ELF-1 (cell line): ENCODE data around the gene KLK13.
A peak's percentile ranks its signal among the peaks of the same experiment; 100 is the strongest.

Source experiments
- DNase-seq: peaks from one replicate; pipeline ENCODE4 v3.0.0-alpha.2; 2016; ENCODE audit warnings: low read depth, low spot score

Gene KLK13

GRCh38 chr19:51064534-51065220 is at the start of gene KLK13:
KLK13 (minus strand) TSS chr19:51065092; CDS start chr19:51065067, 25 bp downstream.
- DNase-seq: peak; percentile 39

GRCh38 chr19:51114087-51114729 is 49.3 kb upstream of the KLK13 start:
- DNase-seq: no peak

GRCh38 chr19:51111606-51112005 is 46.7 kb upstream of the KLK13 start:
- DNase-seq: peak; percentile 20

GRCh38 chr19:51110666-51110971 is 45.7 kb upstream of the KLK13 start:
- DNase-seq: no peak

- DNase-seq: no peak
Measured at GRCh38 chr19:51108805-51109146, 43.9 kb upstream of the KLK13 start.

- peak; percentile 100 for DNase-seq
Measured at GRCh38 chr19:51108066-51108804, 43.3 kb upstream of the KLK13 start, which contains the start of gene CTU1. CTU1 (minus strand) TSS chr19:51108409; CDS start chr19:51104569, 3,840 bp downstream.

GRCh38 chr19:51107406-51108065 is 42.6 kb upstream of the KLK13 start:
- DNase-seq: peak; percentile 62

- DNase-seq: no peak
Measured at GRCh38 chr19:51103926-51104341, 39.0 kb upstream of the KLK13 start.

GRCh38 chr19:51102991-51103390 is 38.1 kb upstream of the KLK13 start:
- no peak for DNase-seq

GRCh38 chr19:51101171-51101865 is 36.4 kb upstream of the KLK13 start:
- DNase-seq: no peak

- no peak for DNase-seq
Measured at GRCh38 chr19:51100601-51101000, 35.7 kb upstream of the KLK13 start.

GRCh38 chr19:51099047-51099382 is 34.1 kb upstream of the KLK13 start:
- no peak for DNase-seq

- DNase-seq: peak; percentile 71
Measured at GRCh38 chr19:51098365-51099046, 33.6 kb upstream of the KLK13 start.

GRCh38 chr19:51097796-51098195 is 32.9 kb upstream of the KLK13 start:
- DNase-seq: no peak

GRCh38 chr19:51097166-51097738 is 32.4 kb upstream of the KLK13 start:
- DNase-seq: peak; percentile 53

GRCh38 chr19:51096473-51097165 is 31.7 kb upstream of the KLK13 start:
- DNase-seq: no peak

- peak; percentile 79 for DNase-seq
Measured at GRCh38 chr19:51094696-51095279, 29.9 kb upstream of the KLK13 start.

- no peak for DNase-seq
Measured at GRCh38 chr19:51093510-51094345, 28.8 kb upstream of the KLK13 start.

GRCh38 chr19:51093101-51093500 is 28.2 kb upstream of the KLK13 start:
- no peak for DNase-seq
